Sigmoid colon (tissue), 4 donors: ENCODE measurements around the gene MIEF1.

Experiments
- EP300 ChIP-seq, 4 donors: sonication (generic); formaldehyde crosslinking; IDR thresholded peaks; one replicate each; pipeline ENCODE4 v1.6.1; 2017; ENCODE audit warnings: antibody characterized with exemption in 4 of 4
- POLR2A ChIP-seq, 2 donors: fragments of 450-650 bp; IDR thresholded peaks; one replicate each; pipeline ENCODE4 v1.6.1; 2016; ENCODE audit warnings: antibody characterized with exemption in 2 of 2, mild to moderate bottlenecking in 2 of 2, moderate library complexity in 2 of 2
- POLR2AphosphoS5 ChIP-seq, 4 donors: sonication (generic); formaldehyde crosslinking; IDR thresholded peaks; one replicate each; pipeline ENCODE4 v1.6.1; 2017; ENCODE audit warnings: antibody characterized with exemption in 4 of 4
- TF ChIP-seq, protein P1 (sequence below), 4 experiments: fragments of 450-650 bp in 3 of 4; fragments of 200-600 bp in 1 of 4; IDR thresholded peaks; one replicate each; pipeline ENCODE4 v1.5.1; 2016 to 2019; ENCODE audit warnings: antibody characterized with exemption in 4 of 4, mild to moderate bottlenecking in 3 of 4, moderate library complexity in 2 of 4

DNA sequence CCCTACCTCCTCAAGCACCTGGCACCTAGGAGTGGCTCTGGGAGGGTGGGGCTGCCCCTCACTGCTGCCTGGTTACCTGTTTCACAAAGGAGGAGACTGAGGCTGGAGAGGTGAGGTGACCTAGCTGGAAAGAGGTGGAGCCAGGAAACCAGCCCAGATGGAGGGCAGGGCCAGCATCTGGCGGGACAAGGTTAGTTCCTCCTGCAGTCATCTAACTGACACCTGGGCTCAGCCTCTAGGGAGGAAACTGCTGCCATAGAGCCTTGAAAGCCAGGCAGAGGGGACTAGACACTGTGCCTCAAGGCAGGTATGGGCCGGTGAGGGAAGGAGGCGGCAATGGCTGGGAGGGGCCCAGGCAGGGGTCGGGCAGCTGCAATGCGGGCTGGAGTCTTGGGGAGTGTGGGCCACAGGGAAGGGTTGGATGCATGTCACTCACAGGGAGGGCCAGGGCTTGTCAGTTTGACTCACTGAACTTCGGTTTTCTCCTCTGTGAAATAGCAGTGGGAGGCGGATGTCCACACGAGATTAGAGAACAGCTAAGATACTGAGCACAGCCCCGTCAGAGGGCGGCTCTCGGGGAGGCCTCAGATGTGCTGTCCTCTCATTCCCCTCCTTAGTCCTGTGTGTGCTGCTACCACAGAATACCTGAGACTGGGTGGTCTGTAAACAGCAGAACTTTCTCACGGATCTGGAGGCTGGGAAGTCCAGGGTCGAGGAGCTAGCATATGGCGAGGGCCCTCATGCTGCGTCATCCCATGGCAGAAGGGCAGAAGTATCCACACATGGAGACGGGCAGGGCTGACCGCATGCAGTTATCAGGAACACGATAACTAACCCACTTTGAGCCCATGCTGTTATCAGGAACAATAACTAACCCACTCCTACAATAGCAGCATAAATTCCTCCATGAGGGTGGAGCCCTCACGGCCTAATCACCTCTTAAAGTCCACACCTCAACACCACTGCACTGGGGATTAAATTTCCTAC, 29.2 kb upstream of the MIEF1 start:
- TF ChIP-seq, protein P1, sequence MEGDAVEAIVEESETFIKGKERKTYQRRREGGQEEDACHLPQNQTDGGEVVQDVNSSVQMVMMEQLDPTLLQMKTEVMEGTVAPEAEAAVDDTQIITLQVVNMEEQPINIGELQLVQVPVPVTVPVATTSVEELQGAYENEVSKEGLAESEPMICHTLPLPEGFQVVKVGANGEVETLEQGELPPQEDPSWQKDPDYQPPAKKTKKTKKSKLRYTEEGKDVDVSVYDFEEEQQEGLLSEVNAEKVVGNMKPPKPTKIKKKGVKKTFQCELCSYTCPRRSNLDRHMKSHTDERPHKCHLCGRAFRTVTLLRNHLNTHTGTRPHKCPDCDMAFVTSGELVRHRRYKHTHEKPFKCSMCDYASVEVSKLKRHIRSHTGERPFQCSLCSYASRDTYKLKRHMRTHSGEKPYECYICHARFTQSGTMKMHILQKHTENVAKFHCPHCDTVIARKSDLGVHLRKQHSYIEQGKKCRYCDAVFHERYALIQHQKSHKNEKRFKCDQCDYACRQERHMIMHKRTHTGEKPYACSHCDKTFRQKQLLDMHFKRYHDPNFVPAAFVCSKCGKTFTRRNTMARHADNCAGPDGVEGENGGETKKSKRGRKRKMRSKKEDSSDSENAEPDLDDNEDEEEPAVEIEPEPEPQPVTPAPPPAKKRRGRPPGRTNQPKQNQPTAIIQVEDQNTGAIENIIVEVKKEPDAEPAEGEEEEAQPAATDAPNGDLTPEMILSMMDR (IDR thresholded peaks at IDR 0.05): no peak
- TF ChIP-seq EP300 (IDR thresholded peaks at IDR 0.05): no peak
- TF ChIP-seq POLR2A (IDR thresholded peaks at IDR 0.05): peak in 1 of 2 donors; percentile 56
- no peak for TF ChIP-seq POLR2AphosphoS5 (IDR thresholded peaks at IDR 0.05)
